Stimulated activated CD8-positive, alpha-beta memory T cell treated with anti-CD3 and anti-CD28 coated beads, Interleukin-4, amount 100 ng/mL, for 4 hours (primary cell): ENCODE data around the gene CYP4F11.
"Not testable (repeated sequence)": the region's sequence is repeated elsewhere in the genome, so short reads cannot be mapped to it uniquely, and the experiment has no call there.

ENCODE experiments used
- DNase-seq, 2 donors: peaks; one replicate each; pipeline ENCODE4 v3.0.0-alpha.2; 2020; ENCODE audit warnings: low read depth in 2 of 2, low spot score in 1 of 2

Gene CYP4F11

GRCh38 chr19:15923702-15924101 lies 10.6 kb downstream of the CYP4F11 start:
- no peak for DNase-seq

DNA sequence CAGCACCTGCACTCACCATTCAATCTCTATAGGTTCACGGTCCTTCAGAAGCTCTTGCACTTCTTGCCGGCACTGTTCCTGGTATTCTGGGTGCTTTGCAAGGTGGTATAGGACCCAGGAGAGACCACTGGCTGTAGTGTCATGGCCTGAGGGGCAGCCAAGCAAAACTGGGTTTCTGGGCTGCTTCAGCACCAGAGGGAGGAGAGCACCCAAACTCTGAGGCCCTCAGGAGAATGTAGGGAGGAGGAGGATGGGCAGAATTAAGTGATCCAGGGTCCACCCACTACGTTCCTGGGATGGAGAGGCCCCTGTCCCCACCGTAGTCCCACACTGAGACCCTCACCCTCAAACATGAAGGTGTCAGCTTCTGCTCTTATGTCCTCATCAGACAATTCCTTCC lies 12.3 kb downstream of the CYP4F11 start:
- no peak for DNase-seq

GRCh38 chr19:15919243-15919642 lies 15.1 kb downstream of the CYP4F11 start:
- DNase-seq, result no peak

DNA sequence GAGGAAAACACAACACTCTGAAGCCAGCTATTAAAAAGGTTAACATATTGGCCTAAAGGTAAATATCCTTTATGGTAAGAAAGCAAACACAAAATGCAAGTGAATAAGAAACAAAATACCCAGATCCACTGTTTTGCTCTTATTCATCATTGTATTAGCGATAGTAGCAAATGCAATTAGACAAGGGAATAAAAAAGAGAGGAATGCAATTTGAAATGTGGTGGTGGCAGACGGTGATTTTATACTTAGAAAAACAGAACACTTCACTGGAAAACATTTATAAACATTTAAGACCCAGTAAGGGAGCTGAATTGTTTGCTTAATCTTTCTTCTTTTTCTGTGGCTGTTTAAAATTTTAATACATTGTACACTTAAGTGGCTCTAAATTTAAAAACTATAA lies 19.2 kb downstream of the CYP4F11 start:
- no peak for DNase-seq

- DNase-seq, result no peak
Measured at GRCh38 chr19:15913830-15914229, 20.5 kb downstream of the CYP4F11 start.

DNA sequence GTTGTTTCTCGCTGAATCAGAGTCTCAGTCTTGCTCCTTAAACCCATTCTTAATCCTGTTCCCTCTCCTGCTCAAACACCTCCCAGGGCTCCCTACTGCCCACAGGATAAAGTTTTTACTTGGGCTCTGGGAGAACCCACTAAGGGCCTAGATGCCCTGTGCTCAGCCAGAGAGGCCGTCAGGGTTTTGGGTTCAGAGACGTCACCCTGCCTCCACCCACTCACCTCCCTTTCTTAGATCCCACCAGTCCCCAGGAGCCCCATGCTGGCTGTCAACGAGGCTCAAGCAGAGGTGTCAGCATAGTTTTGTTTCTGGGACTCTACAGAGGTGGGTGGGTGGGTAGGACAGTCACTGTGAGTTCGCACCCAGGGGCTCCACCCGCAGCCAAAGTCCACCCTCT lies 20.9 kb downstream of the CYP4F11 start:
- no peak for DNase-seq

DNA sequence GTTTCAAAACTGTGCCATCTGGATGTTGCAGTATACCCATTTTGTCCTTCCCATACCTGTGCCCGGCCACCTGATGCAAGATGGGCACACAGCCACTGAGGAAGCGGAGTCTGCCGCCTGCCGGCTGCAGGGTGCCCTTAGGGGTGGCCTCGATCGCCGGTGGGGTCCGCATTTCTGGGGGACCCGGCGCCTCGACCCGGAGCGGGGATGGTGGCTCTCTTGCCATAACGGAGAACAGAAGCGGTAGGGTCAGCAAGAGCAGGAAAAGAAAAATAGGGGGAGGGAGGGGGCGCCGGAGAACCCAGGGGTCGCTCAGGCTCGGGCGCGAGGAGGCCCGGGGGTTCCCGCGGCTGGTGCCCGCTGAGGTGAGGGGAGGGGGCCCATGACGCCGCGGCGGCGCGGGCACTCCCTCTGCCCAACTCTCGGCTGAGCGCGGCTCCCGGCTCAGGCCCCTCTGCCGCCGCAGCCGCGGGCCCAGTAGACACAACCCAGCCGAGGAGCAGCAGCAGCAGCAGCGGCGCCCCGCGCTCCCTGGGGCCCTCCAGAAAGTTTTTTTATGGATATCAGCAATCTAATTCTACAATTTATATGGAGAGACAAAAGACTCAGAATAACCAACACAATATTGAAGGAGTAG lies 22.6 kb downstream of the CYP4F11 start:
- no peak for DNase-seq

- DNase-seq, result no peak
Measured at GRCh38 chr19:15905026-15905425, 29.3 kb downstream of the CYP4F11 start.

GRCh38 chr19:15902898-15903297 lies 31.4 kb downstream of the CYP4F11 start:
- DNase-seq, result not testable (repeated sequence)

DNA sequence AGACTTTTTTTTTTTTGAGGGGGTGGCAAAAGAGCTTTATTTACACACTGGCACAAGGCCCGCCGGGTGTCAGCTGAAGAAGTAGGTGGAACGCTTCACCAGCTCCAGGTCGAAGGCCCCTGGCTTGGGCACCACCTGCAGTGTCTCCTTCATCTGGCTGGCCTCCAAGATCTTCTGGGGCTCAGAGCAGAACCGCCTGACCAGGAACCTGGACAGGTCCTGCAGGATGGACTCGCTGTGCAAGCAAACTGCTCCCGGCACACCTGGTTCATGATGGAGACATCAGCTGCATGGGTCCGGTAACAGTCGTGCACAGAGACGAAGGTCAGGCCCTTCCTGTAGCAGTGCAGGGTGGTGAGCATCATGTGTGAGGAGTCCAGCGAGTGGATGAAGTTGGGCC lies 32.1 kb downstream of the CYP4F11 start:
- no peak for DNase-seq

- no peak for DNase-seq
Measured at GRCh38 chr19:15900504-15900903, 33.8 kb downstream of the CYP4F11 start.

DNA sequence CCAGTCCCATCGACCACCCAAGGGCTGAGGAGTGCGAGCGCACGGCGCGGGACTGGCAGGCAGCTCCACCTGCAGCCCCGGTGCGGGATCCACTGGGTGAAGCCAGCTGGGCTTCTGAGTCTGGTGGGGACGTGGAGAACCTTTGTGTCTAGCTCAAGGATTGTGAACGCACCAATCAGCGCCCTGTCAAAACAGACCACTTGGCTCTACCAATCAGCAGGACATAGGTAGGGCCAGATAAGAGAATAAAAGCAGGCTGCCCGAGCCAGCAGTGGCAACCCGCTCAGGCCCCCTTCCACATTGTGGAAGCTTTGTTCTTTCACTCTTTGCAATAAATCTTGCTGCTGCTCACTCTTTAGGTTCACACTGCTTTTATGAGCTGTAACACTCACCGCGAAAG lies 34.3 kb downstream of the CYP4F11 start:
- not testable (repeated sequence) for DNase-seq

DNA sequence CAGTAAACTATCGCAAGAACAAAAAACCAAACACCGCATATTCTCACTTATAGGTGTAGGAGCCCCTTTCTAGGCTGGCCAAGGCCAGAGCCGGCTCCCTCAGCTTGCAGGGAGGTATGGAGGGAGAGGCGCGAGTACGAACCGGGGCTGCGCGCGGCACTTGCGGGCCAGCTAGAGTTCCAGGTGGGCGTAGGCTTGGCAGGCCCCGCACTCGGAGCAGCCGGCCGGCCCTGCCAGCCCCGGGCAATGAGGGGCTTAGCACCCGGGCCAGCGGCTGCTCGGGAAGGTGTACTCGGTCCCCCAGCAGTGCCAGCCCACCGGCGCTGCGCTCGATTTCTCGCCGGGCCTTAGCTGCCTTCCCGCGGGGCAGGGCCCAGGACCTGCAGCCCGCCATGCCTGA lies 34.8 kb downstream of the CYP4F11 start:
- DNase-seq, result not testable (repeated sequence)

- DNase-seq, result no peak
Measured at GRCh38 chr19:15897738-15898276, 36.5 kb downstream of the CYP4F11 start, which contains the start of gene CYP4F2. Gene CYP4F2, minus strand, starts transcription at chr19:15898074. Its CDS starts 463 bp downstream, at chr19:15897611.

GRCh38 chr19:15897026-15897737 lies 37.1 kb downstream of the CYP4F11 start:
- DNase-seq, result no peak

DNA sequence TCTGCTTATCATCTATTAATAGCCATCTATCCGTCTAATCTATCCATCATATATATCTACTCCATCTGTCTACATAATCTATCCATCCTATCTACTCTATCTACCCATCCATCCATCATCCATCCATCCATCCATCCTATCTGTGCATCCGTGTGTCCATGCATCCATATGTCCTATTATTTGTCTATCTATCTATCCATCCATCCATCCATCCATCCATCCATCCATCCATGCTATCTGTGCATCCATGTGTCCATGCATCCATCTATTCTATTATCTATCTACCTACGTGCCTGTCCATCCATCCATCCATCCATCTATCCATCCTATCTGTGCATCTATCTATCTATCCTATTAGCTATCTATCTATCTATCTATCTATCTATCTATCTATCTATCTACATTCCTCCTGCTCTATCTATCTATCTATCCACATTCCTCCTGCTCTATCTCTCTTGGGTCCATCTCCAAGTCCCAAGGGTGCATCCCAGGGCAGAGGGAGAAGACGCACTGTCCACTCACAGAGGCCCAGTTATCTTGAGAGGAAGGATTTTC lies 38.4 kb downstream of the CYP4F11 start:
- DNase-seq, result no peak

- DNase-seq, result no peak
Measured at GRCh38 chr19:15894359-15894758, 40.0 kb downstream of the CYP4F11 start.

DNA sequence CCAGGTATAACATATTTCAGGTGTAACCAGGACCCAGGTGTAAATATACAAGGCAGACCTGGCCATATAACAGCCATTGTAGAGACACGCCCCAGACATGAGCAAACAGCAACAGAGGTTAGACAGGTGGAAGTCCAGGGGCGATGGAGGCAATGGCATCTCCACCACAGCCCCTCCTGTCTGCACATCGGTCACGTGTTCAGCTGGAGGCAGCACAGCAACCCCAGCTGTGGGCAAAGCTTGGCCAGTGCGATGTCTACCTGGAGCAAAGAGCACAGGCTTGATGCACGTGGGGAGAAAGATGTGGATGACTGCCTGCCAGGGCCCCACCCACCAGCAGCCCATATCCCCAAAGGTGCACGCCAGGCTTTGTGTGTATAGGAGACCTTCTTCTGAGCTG lies 40.9 kb downstream of the CYP4F11 start:
- no peak for DNase-seq

GRCh38 chr19:15892012-15892411 lies 42.3 kb downstream of the CYP4F11 start:
- no peak for DNase-seq

GRCh38 chr19:15891434-15891833 lies 42.9 kb downstream of the CYP4F11 start:
- no peak for DNase-seq

DNA sequence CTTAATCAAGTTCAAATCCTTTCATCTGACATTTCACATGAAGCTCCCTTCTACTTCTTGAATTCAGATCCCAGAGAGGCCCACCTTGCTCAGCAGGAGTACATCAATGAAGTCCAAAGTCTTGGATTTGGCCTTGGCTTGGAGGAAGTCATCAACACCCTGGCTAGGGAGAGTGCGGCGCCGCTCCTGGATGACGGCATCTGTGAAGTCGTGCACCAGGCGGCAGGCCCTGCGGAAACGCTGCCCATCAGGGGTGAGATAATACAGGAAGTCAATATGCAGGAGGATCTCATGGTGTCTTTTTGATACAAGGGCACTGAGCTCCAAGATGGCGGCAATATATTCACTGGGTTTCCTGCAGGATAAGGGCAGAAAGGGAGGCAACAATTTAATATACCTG lies 45.0 kb downstream of the CYP4F11 start:
- not testable (repeated sequence) for DNase-seq

DNA sequence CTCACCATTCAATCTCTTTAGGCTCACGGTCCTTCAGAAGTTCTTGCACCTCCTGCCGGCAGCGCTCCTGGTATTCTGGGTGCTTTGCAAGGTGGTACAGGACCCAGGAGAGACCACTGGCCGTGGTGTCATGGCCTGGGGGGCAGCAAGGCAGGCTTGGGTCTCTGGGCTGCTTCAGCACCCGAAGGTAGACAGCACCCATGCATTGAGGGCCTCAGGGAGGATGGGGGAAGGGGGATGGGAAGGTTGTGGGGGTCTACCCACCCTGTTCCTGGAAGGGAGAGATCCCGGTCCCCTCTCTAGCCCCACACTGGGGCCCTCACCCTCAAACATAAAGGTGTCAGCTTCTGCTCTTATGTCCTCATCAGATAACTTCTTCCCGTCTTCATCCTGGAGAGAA lies 48.4 kb downstream of the CYP4F11 start:
- DNase-seq, result no peak
